Endothelial cell of umbilical vein (primary cell): ENCODE data around the gene LNPK. TPM values are rescaled to one million over a fixed set of nuclear protein-coding genes. Genes with fewer than 3 reads are reported as not detected.

Experiments used
- BruUV-seq: library from RNA; stranded (reverse); fragments of 400-500 nt; replicated peaks from 2 replicates; lab custom pipeline; 2021; lab: Mats Ljungman, UMichigan
- CTCF ChIA-PET: fragments of 300-600, 350-600 bp; sonication (Branson Sonifier 250); formaldehyde crosslinking; loops from one replicate; lab custom pipeline; 2021; ENCODE audit warnings: antibody characterized with exemption, inconsistent platforms; lab: Charles Lee
- POLR2A ChIA-PET: fragments of 300-600, 350-600 bp; sonication (Branson Sonifier 250); formaldehyde crosslinking; loops from one replicate; lab custom pipeline; 2021; ENCODE audit warnings: antibody characterized with exemption, inconsistent platforms; lab: Charles Lee
- DNase-seq: peaks from one replicate; pipeline ENCODE4 v3.0.0-alpha.2; 2011; ENCODE audit warnings: low read depth, low spot score
- FAIRE-seq: peaks from 2 replicates; lab custom pipeline; 2011; peaks lifted over from hg19 to GRCh38; lab: Jason Lieb, UNC
- H2AFZ ChIP-seq: 2 replicates; pipeline ENCODE4 v1.6.0; 2012; ENCODE audit warnings: low read depth, low read length, control low read depth, inconsistent platforms
- H3K27ac ChIP-seq: 2 replicates; pipeline ENCODE4 v1.5.1; 2011; ENCODE audit warnings: low read depth, mild to moderate bottlenecking, control low read depth, low read length, moderate library complexity; ENCODE audit not compliant: insufficient read depth
- H3K27me3 ChIP-seq, 2 experiments: 2 replicates each; pipeline versions ENCODE4 v1.6.0 to v1.6.1; 2011; ENCODE audit warnings: low read length in 2 of 2, mixed read lengths in 1 of 2; ENCODE audit not compliant: control insufficient read depth in 2 of 2, insufficient read depth in 2 of 2
- H3K36me3 ChIP-seq, 2 experiments: 2 replicates in 1 of 2; 3 replicates in 1 of 2; pipeline ENCODE4 v1.5.1; 2011; ENCODE audit warnings: low read length in 2 of 2, mild to moderate bottlenecking in 1 of 2, moderate library complexity in 1 of 2; ENCODE audit not compliant: control insufficient read depth in 2 of 2, insufficient read depth in 2 of 2; ENCODE audit errors: extremely low read depth in 1 of 2
- H3K4me1 ChIP-seq: 3 replicates; pipeline ENCODE4 v1.5.1; 2011; ENCODE audit warnings: mild to moderate bottlenecking, low read length; ENCODE audit not compliant: control insufficient read depth, insufficient read depth; ENCODE audit errors: extremely low read depth
- H3K4me2 ChIP-seq: 2 replicates; pipeline ENCODE4 v1.6.1; 2011; ENCODE audit warnings: low read length, control low read depth, mixed read lengths; ENCODE audit not compliant: insufficient read depth
- H3K4me3 ChIP-seq, 3 experiments: fragments of 200-600 bp in 1 of 3; sonication (generic), shearing (Covaris generic) in 1 of 3; replicated peaks in 1 of 3; 2 replicates each; pipeline ENCODE4 v1.5.1; 2011 to 2016; ENCODE audit warnings: control low read depth in 3 of 3, low read length in 3 of 3, mild to moderate bottlenecking in 2 of 3, inconsistent platforms in 1 of 3, low read depth in 1 of 3, moderate library complexity in 1 of 3; ENCODE audit not compliant: insufficient read depth in 1 of 3
- H3K79me2 ChIP-seq: 2 replicates; pipeline ENCODE4 v1.6.0; 2012; ENCODE audit warnings: low read length, inconsistent platforms; ENCODE audit not compliant: control insufficient read depth, insufficient read depth
- H3K9ac ChIP-seq: replicated peaks from 2 replicates; pipeline ENCODE3; 2011; ENCODE audit warnings: low read length, control low read depth; ENCODE audit not compliant: insufficient read depth; ENCODE audit errors: extremely low read depth
- H3K9me1 ChIP-seq: replicated peaks from 3 replicates; pipeline ENCODE4 v1.6.0; 2011; ENCODE audit warnings: mild to moderate bottlenecking, low read length; ENCODE audit not compliant: control insufficient read depth, insufficient read depth; ENCODE audit errors: extremely low read depth
- H3K9me3 ChIP-seq: replicated peaks from 2 replicates; pipeline ENCODE4 v1.5.1; 2012; ENCODE audit warnings: low read length, inconsistent platforms; ENCODE audit not compliant: control insufficient read depth, insufficient read depth
- H4K20me1 ChIP-seq: replicated peaks from 2 replicates; pipeline ENCODE3; 2011; ENCODE audit warnings: mild to moderate bottlenecking, low read length; ENCODE audit not compliant: control insufficient read depth, insufficient read depth; ENCODE audit errors: extremely low read depth
- EZH2 ChIP-seq: IDR thresholded peaks from 2 replicates; pipeline ENCODE4 v1.6.1; 2012; ENCODE audit warnings: borderline replicate concordance, low read depth, mild to moderate bottlenecking, moderate library complexity, low read length, inconsistent platforms; ENCODE audit not compliant: severe bottlenecking
- GATA2 ChIP-seq: IDR thresholded peaks from 2 replicates; pipeline ENCODE4 v1.7.0; 2011; ENCODE audit warnings: low read depth, mild to moderate bottlenecking, moderate library complexity, mixed read lengths, low read length; ENCODE audit not compliant: insufficient read length, insufficient read depth
- JUN ChIP-seq: IDR thresholded peaks from 2 replicates; pipeline ENCODE4 v1.6.1; 2011; ENCODE audit warnings: borderline replicate concordance, low read depth; ENCODE audit not compliant: insufficient read length, insufficient read depth
- POLR2A ChIP-seq: IDR thresholded peaks from 2 replicates; pipeline ENCODE4 v1.6.1; 2012; ENCODE audit warnings: low read depth, mild to moderate bottlenecking, control low read depth, low read length
- POLR2AphosphoS5 ChIP-seq: IDR thresholded peaks from 2 replicates; pipeline ENCODE4 v1.6.1; 2012; ENCODE audit warnings: low read depth, mild to moderate bottlenecking, control low read depth, low read length, moderate library complexity; ENCODE audit not compliant: insufficient read depth
- dilution Hi-C: fragments of 300-500 bp; cut with MboI; formaldehyde crosslinking; loops from one replicate; pipeline ENCODE4 v1.15.0; 2019; ENCODE audit warnings: low sequenced_read_pairs; ENCODE audit not compliant: extremely low pct_ligation_motif_present
- intact Hi-C: fragments of 100-400 bp; cut with micrococcal nuclease; formaldehyde crosslinking; loops from one replicate; pipeline ENCODE4 v1.10.0; 2022
- polyA plus RNA-seq, 4 experiments: library from polyadenylated mRNA; depleted of rRNA in 3 of 4; stranded (reverse) in 3 of 4; unstranded in 1 of 4; fragments of >200 nt; gene quantifications; 2 replicates each; pipeline versions ENCODE4 v1.2.1 to v1.2.3, GENCODE V29; 2011 to 2012; ENCODE audit warnings: missing spikeins in 1 of 4
- total RNA-seq: library from RNA; stranded (reverse); gene quantifications from 2 replicates; pipeline ENCODE4 v1.2.3, GENCODE V29; 2021
- TF ChIP-seq, protein P1 (sequence below): IDR thresholded peaks from 2 replicates; pipeline ENCODE4 v1.6.1; 2011; ENCODE audit not compliant: insufficient read depth, insufficient read length

LNPK gene
- total and polyA plus RNA-seq, 2 donors (not counting 3 experiments of a cell fraction or from before 2014, with no cell fraction given): 2.4 to 11.2 TPM

DNA sequence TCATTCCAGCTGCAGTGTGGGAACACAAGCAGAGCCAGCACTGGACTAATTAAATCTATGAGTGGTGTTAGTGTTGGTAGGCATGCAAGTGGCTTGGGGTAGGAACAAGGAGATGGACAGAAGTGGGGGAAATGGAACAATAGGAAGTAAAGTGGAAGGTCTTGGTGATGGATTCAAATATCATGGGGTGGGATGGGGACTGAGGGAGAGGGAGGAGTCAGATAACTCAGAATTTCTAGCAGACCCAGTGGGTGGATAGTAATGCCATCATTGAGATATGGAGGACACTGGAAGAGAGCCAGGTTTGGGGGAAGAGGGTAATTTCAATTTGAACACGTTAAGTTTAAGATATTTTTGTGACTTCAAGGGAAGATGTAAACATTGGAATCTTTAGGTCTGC lies 2.9 kb upstream of the LNPK start:
- no peaks in the 10 kb centered on the region for H3K9me3 ChIP-seq
- H3K4me2 ChIP-seq: no peak overlapping the region
- no peak overlapping the region for H3K9ac ChIP-seq
- ChIA-PET POLR2A (no interaction called here), CTCF (no interaction called here)
- no peak overlapping the region for H2AFZ ChIP-seq
- no peak for TF ChIP-seq EZH2
- no peak for TF ChIP-seq GATA2
- TF ChIP-seq, protein P1, sequence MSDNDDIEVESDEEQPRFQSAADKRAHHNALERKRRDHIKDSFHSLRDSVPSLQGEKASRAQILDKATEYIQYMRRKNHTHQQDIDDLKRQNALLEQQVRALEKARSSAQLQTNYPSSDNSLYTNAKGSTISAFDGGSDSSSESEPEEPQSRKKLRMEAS: no peak
- TF ChIP-seq POLR2A: no peak
- TF ChIP-seq JUN: no peak
- no peak for FAIRE-seq
- no peak for DNase-seq
- no TSS peak for BruUV-seq
- H3K36me3 ChIP-seq: no peaks in the 10 kb centered on the region
- intact Hi-C loops (loop anchor here (5.0 kb wide), 1 partner anchor 647 kb away; no protein-coding TSS in a partner anchor), dilution Hi-C loops (no loop called here)
- peaks cover 2% of the 10 kb centered on the region in 2 experiments for H3K27me3 ChIP-seq
- no peak overlapping the region for H3K4me3 ChIP-seq
- peaks cover 8% of the 10 kb centered on the region for H3K79me2 ChIP-seq
- H3K9me1 ChIP-seq: no peaks in the 10 kb centered on the region
- H3K4me1 ChIP-seq: peaks cover 17% of the 10 kb centered on the region
- H4K20me1 ChIP-seq: no peaks in the 10 kb centered on the region
- H3K27ac ChIP-seq: no peak overlapping the region

DNA sequence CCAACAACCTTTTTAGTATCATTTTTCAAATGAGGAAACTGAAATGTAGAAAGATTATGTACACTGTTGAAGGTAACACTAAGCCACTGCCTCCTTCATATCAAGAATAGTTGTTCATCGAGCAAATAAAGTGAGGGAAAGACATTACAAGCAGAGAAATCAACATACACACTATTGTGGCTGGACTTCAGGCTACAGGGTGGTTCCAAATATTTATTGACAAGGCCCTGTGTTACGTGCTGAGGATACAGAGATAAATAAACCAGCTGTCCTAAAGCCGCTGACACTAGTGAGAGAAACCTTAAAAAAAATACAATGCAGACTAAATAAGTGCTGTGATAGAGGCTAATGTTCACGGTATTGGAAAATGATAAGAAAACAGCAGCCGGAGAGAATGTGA lies 1.9 kb upstream of the LNPK start:
- ChIA-PET CTCF (no interaction called here), POLR2A (no interaction called here)
- peaks cover 0 to 2% of the 10 kb centered on the region in 2 experiments for H3K27me3 ChIP-seq
- no peak overlapping the region for H3K9ac ChIP-seq
- BruUV-seq: no TSS peak
- no peaks in the 10 kb centered on the region for H3K9me1 ChIP-seq
- no peak overlapping the region for H3K4me3 ChIP-seq
- no peak overlapping the region for H3K4me2 ChIP-seq
- no peaks in the 10 kb centered on the region for H4K20me1 ChIP-seq
- dilution Hi-C loops (no loop called here), intact Hi-C loops (loop anchor here (2.0 to 5.0 kb wide), 3 partner anchors 17 to 648 kb away; no protein-coding TSS in a partner anchor)
- H3K4me1 ChIP-seq: peaks cover 17% of the 10 kb centered on the region
- no peak for FAIRE-seq
- TF ChIP-seq POLR2A: no peak
- no peak for TF ChIP-seq POLR2AphosphoS5
- H3K36me3 ChIP-seq: no peaks in the 10 kb centered on the region
- no peaks in the 10 kb centered on the region for H3K9me3 ChIP-seq
- no peak for DNase-seq
- peaks cover 16% of the 10 kb centered on the region for H3K79me2 ChIP-seq
- H2AFZ ChIP-seq: no peak overlapping the region
- H3K27ac ChIP-seq: no peak overlapping the region
